OCI-LY7 (cell line): Measurements from ENCODE around the gene SMARCC1.

Experiments used
- EZH2phosphoT487 ChIP-seq: fragments of 200-600 bp; sonication (generic); IDR thresholded peaks from 2 replicates; pipeline ENCODE4 v1.6.1; 2018; ENCODE audit warnings: low read depth, borderline replicate concordance, mild to moderate bottlenecking, mixed run types, antibody characterized with exemption, low read length, moderate library complexity, mixed read lengths
- TF ChIP-seq, protein P1 (sequence below): fragments of 200-600 bp; sonication (generic); conservative IDR thresholded peaks from 2 replicates; pipeline ENCODE4 v1.5.1; 2014; ENCODE audit warnings: mild to moderate bottlenecking, antibody characterized with exemption, low read length, moderate library complexity, mixed read lengths

DNA sequence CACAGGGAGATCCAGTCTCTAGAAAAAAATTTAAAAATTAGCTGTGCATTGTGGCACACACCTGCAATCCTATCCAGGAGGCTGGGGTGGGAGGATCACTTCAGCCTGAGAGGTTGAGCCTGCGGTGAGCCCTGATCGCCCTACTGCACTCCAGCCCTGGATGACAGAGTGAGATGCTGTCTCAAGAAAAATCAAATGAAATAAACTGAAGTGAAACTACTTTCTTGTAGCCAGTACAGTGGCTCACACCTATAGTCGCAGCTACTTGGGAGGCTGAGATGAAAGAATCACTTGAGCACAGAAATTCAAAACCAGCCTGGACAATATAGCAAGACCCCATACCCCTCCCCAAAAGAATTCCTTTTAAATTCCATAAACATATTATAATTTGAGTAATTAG lies 35.4 kb downstream of the SMARCC1 start:
- TF ChIP-seq, protein P1, sequence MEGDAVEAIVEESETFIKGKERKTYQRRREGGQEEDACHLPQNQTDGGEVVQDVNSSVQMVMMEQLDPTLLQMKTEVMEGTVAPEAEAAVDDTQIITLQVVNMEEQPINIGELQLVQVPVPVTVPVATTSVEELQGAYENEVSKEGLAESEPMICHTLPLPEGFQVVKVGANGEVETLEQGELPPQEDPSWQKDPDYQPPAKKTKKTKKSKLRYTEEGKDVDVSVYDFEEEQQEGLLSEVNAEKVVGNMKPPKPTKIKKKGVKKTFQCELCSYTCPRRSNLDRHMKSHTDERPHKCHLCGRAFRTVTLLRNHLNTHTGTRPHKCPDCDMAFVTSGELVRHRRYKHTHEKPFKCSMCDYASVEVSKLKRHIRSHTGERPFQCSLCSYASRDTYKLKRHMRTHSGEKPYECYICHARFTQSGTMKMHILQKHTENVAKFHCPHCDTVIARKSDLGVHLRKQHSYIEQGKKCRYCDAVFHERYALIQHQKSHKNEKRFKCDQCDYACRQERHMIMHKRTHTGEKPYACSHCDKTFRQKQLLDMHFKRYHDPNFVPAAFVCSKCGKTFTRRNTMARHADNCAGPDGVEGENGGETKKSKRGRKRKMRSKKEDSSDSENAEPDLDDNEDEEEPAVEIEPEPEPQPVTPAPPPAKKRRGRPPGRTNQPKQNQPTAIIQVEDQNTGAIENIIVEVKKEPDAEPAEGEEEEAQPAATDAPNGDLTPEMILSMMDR: no peak
- TF ChIP-seq EZH2phosphoT487: no peak
